NCI-H1092 (cell line): ENCODE measurements around the gene MCL1.
"Not testable (repeated sequence)": the region's sequence is repeated elsewhere in the genome, so short reads cannot be mapped to it uniquely, and the experiment has no call there.

Source experiments
- DNase-seq: peaks from one replicate; lab custom pipeline; 2025; lab: John Stamatoyannopoulos, UW

Gene MCL1

GRCh38 chr1:150602372-150602771 lies 23.0 kb upstream of the MCL1 start:
- not testable (repeated sequence) for DNase-seq

GRCh38 chr1:150601540-150601939 lies 22.1 kb upstream of the MCL1 start:
- no peak for DNase-seq

DNA sequence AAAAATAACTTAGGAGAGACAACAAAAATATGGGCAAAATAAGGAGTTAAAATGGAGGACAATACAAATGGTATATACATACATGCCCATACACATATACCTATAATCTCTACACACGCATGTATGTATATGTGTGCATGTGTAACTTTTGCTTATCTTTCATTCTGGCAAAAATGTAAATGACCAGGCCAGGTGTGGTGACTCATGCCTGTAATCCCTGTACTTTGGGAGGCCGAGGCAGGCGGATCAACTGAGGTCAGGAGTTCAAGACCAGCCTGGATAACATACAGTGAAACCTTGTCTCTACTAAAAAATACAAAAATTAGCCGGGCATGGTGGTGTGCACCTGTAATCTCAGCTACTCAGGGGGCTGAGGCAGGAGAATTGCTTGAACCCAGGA lies 18.9 kb upstream of the MCL1 start:
- not testable (repeated sequence) for DNase-seq

GRCh38 chr1:150596976-150597375 lies 17.6 kb upstream of the MCL1 start:
- DNase-seq = no peak

GRCh38 chr1:150596095-150596892 lies 16.9 kb upstream of the MCL1 start:
- DNase-seq = no peak

- no peak for DNase-seq
These were observed 3.0 kb upstream of the MCL1 start for GRCh38 chr1:150582371-150582770.

GRCh38 chr1:150581962-150582361 lies 2.6 kb upstream of the MCL1 start:
- not testable (repeated sequence) for DNase-seq

DNA sequence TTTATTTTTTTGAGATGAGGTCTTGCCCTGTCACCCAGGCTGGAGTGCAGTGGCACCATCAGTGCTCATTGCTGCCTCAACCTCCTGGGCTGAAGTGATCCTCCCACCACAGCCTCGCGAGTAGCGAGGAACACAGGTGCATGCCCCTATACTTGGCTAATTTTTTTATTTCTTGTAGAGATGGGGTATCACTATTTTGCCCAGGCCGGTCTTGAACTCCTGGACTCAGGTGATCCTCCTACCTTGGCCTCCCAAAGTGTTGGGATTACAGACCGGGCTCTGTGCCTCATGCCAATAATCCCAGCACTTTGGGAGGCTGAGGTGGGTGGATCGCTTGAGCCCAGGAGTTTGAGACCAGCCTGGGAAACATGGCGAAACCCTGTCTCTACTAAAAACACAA lies 2.0 kb upstream of the MCL1 start:
- DNase-seq = not testable (repeated sequence)

DNA sequence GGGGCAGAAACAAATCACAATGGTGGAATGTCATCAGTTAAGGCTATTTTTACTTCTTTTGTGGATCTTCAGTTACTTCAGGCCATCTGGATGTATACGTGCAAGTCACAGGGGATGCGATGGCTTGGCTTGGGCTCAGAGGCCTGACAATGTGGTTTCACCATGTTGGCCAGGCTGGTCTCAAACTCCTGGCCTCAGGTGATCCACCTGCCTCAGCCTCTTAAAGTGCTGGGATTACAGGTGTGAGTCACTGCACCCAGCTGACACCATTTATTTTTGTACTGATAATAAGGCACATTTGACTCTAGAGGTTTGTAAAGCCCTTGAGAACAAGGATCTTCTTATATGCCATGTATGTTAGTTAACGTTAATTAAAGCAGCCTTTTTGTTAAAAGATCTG lies 1.6 kb upstream of the MCL1 start:
- DNase-seq = not testable (repeated sequence)

DNA sequence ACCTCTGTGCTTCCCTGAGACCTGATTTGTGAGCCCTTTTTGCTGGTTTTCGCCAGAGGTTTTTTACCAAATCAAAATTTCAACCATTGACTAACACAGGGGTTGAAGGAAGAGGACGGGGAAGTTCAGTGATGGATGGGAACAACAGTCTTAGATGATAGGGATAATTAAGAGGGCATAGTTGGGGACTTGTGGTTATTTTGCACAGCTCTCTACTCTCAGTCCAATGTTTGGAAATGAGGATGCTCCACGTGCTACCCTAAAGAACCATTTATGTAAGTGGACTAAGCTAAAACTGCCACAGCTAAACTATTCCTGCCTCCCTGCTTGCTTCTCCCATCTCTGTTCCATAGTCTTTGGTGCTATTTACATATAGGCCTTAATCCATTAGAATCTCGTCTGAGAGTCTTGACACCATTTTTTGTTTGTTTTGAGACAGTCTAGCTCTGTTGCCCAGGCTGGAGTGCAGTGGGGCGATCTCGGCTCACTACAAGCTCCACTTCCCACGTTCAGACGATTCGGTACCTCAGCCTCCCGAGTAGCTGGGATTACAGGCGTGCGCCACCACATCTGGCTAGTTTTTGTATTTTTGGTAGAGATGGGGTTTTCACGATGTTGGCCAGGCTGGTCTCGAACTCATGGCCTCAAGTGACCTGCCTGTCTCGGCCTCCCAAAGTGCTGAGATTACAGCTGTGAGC lies 684 bp upstream of the MCL1 start:
- DNase-seq = no peak

DNA sequence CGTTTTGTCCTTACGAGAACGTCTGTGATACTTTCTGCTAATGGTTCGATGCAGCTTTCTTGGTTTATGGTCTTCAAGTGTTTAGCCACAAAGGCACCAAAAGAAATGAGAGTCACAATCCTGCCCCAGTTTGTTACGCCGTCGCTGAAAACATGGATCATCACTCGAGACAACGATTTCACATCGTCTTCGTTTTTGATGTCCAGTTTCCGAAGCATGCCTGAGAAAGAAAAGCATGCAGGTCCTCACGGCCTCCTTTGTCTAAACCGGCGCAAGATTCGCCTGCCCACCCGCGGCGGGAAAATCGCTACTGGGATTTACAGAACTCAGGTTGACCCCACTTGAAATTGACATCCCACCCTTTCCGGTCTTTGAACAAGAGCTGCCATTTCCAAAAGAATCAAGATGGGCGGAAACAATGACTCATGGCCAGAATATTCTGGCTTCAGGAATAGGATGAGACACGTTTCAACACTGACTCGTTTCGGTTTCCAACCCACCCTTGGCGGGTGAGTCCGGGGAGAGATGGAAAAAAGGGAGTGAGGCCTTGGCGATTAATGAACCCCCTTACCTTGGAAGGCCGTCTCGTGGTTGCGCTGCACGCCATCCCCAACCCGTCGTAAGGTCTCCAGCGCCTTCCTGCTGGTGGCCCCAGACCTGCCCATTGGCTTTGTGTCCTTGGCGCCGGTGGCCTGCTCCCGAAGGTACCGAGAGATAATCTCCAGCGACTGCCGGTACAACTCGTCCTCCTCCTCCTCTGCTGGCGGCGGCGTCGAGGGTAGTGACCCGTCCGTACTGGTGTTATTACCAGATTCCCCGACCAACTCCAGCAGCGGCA lies 919 bp downstream of the MCL1 start:
- DNase-seq = peak; percentile 67

DNA sequence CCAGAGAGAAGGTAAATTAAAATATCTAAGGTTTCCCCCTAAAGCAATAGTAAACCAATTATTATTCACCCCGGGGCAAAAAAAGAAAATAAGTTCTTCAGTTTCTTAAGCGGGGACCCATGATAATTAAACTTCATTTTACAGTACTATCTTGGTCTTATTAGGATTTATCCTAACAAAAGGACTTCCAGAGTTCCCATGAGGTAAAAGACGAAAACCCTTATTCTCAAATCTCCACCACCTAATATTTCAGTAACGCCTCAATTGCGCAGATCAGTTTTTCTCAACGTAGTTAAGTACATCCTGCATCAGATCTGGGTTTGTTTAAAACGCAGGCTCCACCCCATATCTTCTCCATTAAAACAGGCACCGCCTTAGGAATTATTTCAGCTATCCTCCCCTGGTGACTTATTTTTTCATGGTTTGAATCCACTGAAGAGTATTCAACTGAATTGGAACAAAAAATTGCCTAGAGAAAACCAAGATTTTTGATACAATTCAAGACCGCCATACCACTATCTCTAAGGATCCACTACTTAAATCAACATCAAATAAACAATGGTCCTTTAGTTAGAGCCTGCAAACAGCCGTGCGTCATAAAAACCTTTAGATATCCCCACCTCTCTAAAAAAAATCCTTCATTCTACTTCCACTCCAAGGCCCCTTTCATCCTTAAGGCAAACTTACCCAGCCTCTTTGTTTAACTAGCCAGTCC lies 1.7 kb downstream of the MCL1 start:
- no peak for DNase-seq

- DNase-seq = no peak
These were observed 2.4 kb downstream of the MCL1 start for GRCh38 chr1:150576794-150577556.

DNA sequence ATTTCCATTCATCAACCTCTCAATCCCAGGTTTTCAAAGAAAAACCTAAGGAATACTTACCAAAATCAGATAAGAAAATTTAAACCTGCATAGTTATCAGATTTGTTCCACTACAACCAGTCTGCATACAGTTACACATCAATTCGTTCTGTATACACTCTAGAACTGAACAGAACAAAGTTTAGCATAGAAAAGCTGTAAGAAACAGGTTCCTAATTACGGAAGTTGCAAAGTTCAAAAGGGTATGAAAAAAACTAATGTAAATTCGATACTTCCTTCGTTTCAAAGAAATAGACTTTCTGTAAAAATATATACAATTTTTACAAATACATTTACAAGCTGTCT lies 3.1 kb downstream of the MCL1 start:
- no peak for DNase-seq

GRCh38 chr1:150575518-150576366 lies 3.7 kb downstream of the MCL1 start:
- DNase-seq = no peak

DNA sequence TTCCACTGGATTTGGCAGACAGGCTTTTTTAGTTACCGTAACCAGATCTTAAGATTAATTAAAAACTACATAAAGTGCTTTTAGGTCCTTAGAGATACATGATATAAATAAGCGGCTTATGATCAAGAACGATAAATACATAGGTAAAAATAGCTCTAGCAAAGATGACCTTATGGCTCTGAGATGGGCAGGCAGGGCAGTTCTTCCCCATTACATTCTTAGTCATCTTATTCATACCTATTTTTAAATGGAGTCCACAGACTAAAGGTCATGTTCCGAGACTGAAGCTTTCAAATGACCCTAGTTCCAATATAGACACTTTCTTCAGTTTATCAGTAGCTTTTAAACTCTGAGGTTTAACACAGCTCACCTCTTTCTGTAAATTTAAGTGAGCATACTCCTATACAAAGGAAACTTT lies 4.3 kb downstream of the MCL1 start:
- no peak for DNase-seq

GRCh38 chr1:150574260-150575071 lies 4.9 kb downstream of the MCL1 start:
- DNase-seq = no peak

DNA sequence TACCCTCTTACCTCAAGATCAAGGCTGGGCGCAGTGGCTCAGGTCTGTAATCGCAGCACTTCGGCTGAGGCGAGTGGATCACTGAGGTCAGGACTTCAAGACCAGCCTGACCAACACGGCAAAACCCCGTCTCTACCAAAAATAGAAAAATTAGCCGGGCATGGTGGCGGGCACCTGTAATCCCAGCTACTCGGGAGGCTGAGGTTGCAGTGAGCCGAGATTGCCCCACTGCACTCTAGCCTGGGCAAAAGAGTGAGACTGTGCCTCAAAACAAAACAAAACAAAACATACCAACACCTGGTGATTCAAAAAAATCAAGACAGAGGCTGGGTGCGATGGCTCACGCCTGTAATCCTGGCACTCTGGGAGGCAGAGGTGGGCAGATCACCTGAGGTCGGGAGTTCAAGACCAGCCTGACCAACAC lies 5.8 kb downstream of the MCL1 start:
- not testable (repeated sequence) for DNase-seq

DNA sequence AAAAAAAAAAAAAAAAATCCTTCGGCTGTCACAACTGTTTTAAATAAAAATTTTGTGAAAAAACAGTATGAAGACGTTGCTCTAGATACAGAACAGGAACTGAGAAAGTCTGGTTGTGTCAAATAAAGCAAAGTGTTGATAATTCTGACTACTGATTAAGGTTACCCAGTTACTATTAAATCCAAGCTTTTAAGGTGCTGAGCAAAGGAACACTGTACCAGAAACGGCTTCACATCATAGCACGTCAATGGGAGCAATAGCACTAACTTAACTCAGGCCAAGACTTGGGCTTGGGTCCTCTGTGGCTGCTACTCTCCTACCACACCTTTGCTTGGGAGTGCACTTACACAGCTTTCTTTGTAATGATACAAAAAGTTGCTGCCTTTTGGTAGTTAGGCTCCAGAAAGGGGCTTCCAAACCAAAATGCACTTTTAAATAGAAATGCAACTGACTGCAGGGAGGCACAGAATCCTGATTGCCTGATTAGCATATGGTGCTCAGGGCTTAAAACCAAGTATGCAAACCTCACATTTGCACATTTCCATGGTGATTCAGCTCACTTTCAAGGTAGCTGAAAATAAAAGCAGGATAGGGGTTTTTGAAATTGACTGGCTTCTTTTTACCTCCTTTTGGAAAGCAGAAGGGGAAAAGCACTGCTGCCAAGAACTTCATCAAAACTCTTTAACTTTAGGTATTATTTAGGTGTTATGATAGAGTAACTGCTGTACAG lies 6.3 kb downstream of the MCL1 start:
- DNase-seq = no peak
